GM08714 (cell line): ENCODE results near the gene APBA3.

ENCODE experiments used
- H3K4me3 ChIP-seq: fragments of 200-500 bp; sonication (Bioruptor generic); 2 replicates; pipeline ENCODE4 v1.5.1; 2014; ENCODE audit warnings: mild to moderate bottlenecking, low read length, inconsistent platforms
- ZNF274 ChIP-seq: IDR thresholded peaks from 2 replicates; pipeline ENCODE4 v1.6.1; 2012; ENCODE audit warnings: mild to moderate bottlenecking, low read depth, low read length

Gene APBA3

GRCh38 chr19:3712663-3713611 lies 48.6 kb downstream of the APBA3 start:
- H3K4me3 ChIP-seq = no peak overlapping the region

GRCh38 chr19:3710265-3710812 lies 51.2 kb downstream of the APBA3 start:
- no peak for TF ChIP-seq ZNF274
- H3K4me3 ChIP-seq = no peak overlapping the region

More at GRCh38 chr19:3712663-3713611, 48.6 kb downstream of the APBA3 start:
- TF ChIP-seq ZNF274 = no peak

- H3K4me3 ChIP-seq = no peak within 1 kb of the TSS
- no peak for TF ChIP-seq ZNF274
Observed at GRCh38 chr19:3708207-3708931, 53.1 kb downstream of the APBA3 start, which contains the start of gene TJP3. TSS of gene TJP3 (plus strand) at chr19:3708384. CDS start at chr19:3728433, 20,049 bp downstream.

GRCh38 chr19:3707868-3708206 lies 53.7 kb downstream of the APBA3 start:
- no peak overlapping the region for H3K4me3 ChIP-seq
- TF ChIP-seq ZNF274 = no peak

GRCh38 chr19:3701200-3701599 lies 60.3 kb downstream of the APBA3 start:
- no peak for TF ChIP-seq ZNF274
- H3K4me3 ChIP-seq = no peak overlapping the region
